Lower leg skin (tissue), 4 donors: ENCODE results near the gene GFPT1. TPM values are rescaled to one million over a fixed set of nuclear protein-coding genes. Genes with fewer than 3 reads are reported as not detected.

Source experiments
- DNase-seq, 2 donors: peaks; one replicate each; pipeline ENCODE4 v3.0.0-alpha.2; 2019; ENCODE audit warnings: low spot score in 2 of 2
- H3K4me3 ChIP-seq: fragments of 200-600 bp; sonication (generic); 2 replicates; pipeline ENCODE4 v1.5.1; 2017; ENCODE audit warnings: mild to moderate bottlenecking, low read depth; ENCODE audit not compliant: poor library complexity, severe bottlenecking
- POLR2A ChIP-seq, 2 donors: fragments of 450-650 bp; IDR thresholded peaks; one replicate each; pipeline ENCODE4 v1.6.1; 2016 to 2017; ENCODE audit warnings: antibody characterized with exemption in 2 of 2, mild to moderate bottlenecking in 1 of 2, moderate library complexity in 1 of 2
- WGBS, 2 donors: methylation state at CpG; one replicate each; pipeline ENCODE4 v1.1.5; 2018; 5-methylcytosine and 5-hydroxymethylcytosine counted together
- intact Hi-C: fragments of 100-400 bp; cut with DNase I; formaldehyde crosslinking; loops from one replicate; pipeline ENCODE4 v1.15.0; 2023; ENCODE audit warnings: low total_unique reads
- total RNA-seq, 4 donors: library from RNA; depleted of rRNA; stranded (reverse); fragments of >200 nt; gene quantifications; one replicate each; pipeline ENCODE4 v1.1.0, GENCODE V29; 2016
- TF ChIP-seq, protein P1 (sequence below), 3 donors: fragments of 450-650 bp; IDR thresholded peaks; one replicate each; pipeline ENCODE4 v1.5.1; 2016; ENCODE audit warnings: antibody characterized with exemption in 3 of 3, mild to moderate bottlenecking in 3 of 3, moderate library complexity in 2 of 3

GFPT1 gene
- total RNA-seq, 4 donors from 2014 or later = 9.5 to 12.4 (median 11.2) TPM

GRCh38 chr2:69375494-69376353 lies 11.3 kb downstream of the GFPT1 start:
- TF ChIP-seq, protein P1, sequence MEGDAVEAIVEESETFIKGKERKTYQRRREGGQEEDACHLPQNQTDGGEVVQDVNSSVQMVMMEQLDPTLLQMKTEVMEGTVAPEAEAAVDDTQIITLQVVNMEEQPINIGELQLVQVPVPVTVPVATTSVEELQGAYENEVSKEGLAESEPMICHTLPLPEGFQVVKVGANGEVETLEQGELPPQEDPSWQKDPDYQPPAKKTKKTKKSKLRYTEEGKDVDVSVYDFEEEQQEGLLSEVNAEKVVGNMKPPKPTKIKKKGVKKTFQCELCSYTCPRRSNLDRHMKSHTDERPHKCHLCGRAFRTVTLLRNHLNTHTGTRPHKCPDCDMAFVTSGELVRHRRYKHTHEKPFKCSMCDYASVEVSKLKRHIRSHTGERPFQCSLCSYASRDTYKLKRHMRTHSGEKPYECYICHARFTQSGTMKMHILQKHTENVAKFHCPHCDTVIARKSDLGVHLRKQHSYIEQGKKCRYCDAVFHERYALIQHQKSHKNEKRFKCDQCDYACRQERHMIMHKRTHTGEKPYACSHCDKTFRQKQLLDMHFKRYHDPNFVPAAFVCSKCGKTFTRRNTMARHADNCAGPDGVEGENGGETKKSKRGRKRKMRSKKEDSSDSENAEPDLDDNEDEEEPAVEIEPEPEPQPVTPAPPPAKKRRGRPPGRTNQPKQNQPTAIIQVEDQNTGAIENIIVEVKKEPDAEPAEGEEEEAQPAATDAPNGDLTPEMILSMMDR (IDR thresholded peaks at IDR 0.05) = no peak
- TF ChIP-seq POLR2A (IDR thresholded peaks at IDR 0.05) = no peak
- no peak for DNase-seq
- 75% methylated on average over 8 of the region's 8 CpGs for WGBS, 2 donors
- intact Hi-C loops = no loop called here
- H3K4me3 ChIP-seq = no peak overlapping the region

DNA sequence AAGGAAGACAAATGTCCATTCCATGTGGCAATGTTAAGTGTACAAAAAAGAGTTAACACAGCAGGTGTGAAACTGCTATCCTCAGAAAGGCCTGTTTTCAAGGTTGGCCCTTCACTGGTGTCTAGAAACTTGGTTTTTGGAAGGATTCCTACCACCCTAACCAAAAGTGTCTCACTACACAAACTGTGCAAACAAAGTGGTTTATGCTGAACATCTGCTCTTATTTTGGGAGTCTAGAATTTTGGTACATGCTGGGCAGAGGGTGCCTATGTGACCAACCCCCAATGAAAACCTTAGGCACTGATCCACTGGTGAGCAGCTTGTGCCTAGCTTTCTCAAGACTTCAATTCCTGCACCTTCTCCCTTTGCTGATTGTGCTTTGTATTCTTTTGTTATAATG lies 14.3 kb downstream of the GFPT1 start:
- intact Hi-C loops = no loop called here
- H3K4me3 ChIP-seq = no peak overlapping the region
- TF ChIP-seq, protein P1 (IDR thresholded peaks at IDR 0.05) = no peak
- TF ChIP-seq POLR2A (IDR thresholded peaks at IDR 0.05) = no peak
- DNase-seq = no peak

GRCh38 chr2:69369802-69370201 lies 17.2 kb downstream of the GFPT1 start:
- no peak for TF ChIP-seq POLR2A (IDR thresholded peaks at IDR 0.05)
- TF ChIP-seq, protein P1 (IDR thresholded peaks at IDR 0.05) = no peak
- H3K4me3 ChIP-seq = no peak overlapping the region
- no peak for DNase-seq
- WGBS, 2 donors = 96 to 97% methylated on average over 1 of the region's 1 CpG
- intact Hi-C loops = no loop called here

DNA sequence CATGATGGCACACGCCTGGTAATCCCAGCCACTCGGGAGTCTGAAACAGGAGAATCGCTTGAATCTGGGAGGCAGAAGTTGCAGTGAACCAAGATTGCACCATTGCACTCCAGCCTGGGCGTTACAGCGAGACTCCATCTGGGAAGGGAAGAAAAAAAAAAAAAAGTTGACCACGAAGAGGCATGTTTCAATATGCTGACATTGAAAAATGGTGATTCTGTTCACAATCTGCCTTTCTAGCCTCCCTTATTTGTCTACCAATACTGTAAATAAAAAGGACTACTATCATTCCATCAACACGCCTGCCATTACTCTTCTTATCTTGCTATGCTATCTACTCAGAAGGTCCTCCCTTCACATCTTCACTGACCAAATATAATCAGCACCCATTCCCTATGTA lies 18.4 kb downstream of the GFPT1 start:
- DNase-seq = no peak
- intact Hi-C loops = no loop called here
- 94 to 95% methylated on average over 7 of the region's 7 CpGs for WGBS, 2 donors

GRCh38 chr2:69359371-69359770 lies 27.7 kb downstream of the GFPT1 start:
- no peak for TF ChIP-seq POLR2A (IDR thresholded peaks at IDR 0.05)
- TF ChIP-seq, protein P1 (IDR thresholded peaks at IDR 0.05) = no peak
- no peak overlapping the region for H3K4me3 ChIP-seq
- intact Hi-C loops = no loop called here
- no peak for DNase-seq

More for the DNA sequence above, 18.4 kb downstream of the GFPT1 start:
- H3K4me3 ChIP-seq = no peak overlapping the region
- no peak for TF ChIP-seq POLR2A (IDR thresholded peaks at IDR 0.05)

- no peak for TF ChIP-seq POLR2A (IDR thresholded peaks at IDR 0.05)
- TF ChIP-seq, protein P1 (IDR thresholded peaks at IDR 0.05) = no peak
- no peak for DNase-seq
- H3K4me3 ChIP-seq = no peak overlapping the region
- intact Hi-C loops = no loop called here
- whole genome bisulfite sequencing, 2 donors = 44 to 69% methylated on average over 3 of the region's 3 CpGs
Measured at GRCh38 chr2:69358914-69359313, 28.1 kb downstream of the GFPT1 start.
